GM12864 (cell line): Measurements from ENCODE around the gene FITM2.

Source experiments
- DNase-seq: peaks from one replicate; pipeline ENCODE4 v3.0.0-alpha.2; 2011; ENCODE audit warnings: low read depth
- H3K4me3 ChIP-seq: 2 replicates; pipeline ENCODE4 v1.5.1; 2011; ENCODE audit warnings: mild to moderate bottlenecking, low read depth, low read length, control low read depth
- CTCF ChIP-seq: IDR thresholded peaks from 2 replicates; pipeline ENCODE4 v1.5.1; 2011; ENCODE audit warnings: low read depth, mild to moderate bottlenecking, moderate library complexity, low read length, control low read depth, inconsistent platforms; ENCODE audit errors: missing control alignments

Gene FITM2

GRCh38 chr20:44284032-44284431 is 27.0 kb downstream of the FITM2 start:
- no peak overlapping the region for H3K4me3 ChIP-seq
- no peak for TF ChIP-seq CTCF
- DNase-seq = no peak

- no peak overlapping the region for H3K4me3 ChIP-seq
- no peak for DNase-seq
- no peak for TF ChIP-seq CTCF
Observed at GRCh38 chr20:44282192-44282591, 28.8 kb downstream of the FITM2 start.

GRCh38 chr20:44280387-44280786 is 30.6 kb downstream of the FITM2 start:
- H3K4me3 ChIP-seq = no peak overlapping the region
- TF ChIP-seq CTCF = no peak
- DNase-seq = no peak

GRCh38 chr20:44279228-44279627 is 31.8 kb downstream of the FITM2 start:
- TF ChIP-seq CTCF = no peak
- no peak overlapping the region for H3K4me3 ChIP-seq
- DNase-seq = no peak

GRCh38 chr20:44274303-44275017 is 36.5 kb downstream of the FITM2 start:
- no peak overlapping the region for H3K4me3 ChIP-seq
- no peak for TF ChIP-seq CTCF
- no peak for DNase-seq

- H3K4me3 ChIP-seq = no peak overlapping the region
- DNase-seq = no peak
- no peak for TF ChIP-seq CTCF
Observed at GRCh38 chr20:44273231-44274215, 37.5 kb downstream of the FITM2 start.
